NCI-H1048 (cell line): ENCODE data around the gene PPP1R13B.

Experiments
- DNase-seq: peaks from one replicate; lab custom pipeline; 2025; lab: John Stamatoyannopoulos, UW

PPP1R13B gene

GRCh38 chr14:103881268-103882201 lies 34.2 kb upstream of the PPP1R13B start:
- DNase-seq: no peak

GRCh38 chr14:103880348-103881267 lies 33.2 kb upstream of the PPP1R13B start:
- DNase-seq: no peak

GRCh38 chr14:103879570-103880347 lies 32.4 kb upstream of the PPP1R13B start:
- no peak for DNase-seq

GRCh38 chr14:103879118-103879569 lies 31.8 kb upstream of the PPP1R13B start:
- DNase-seq: no peak

- no peak for DNase-seq
These were observed 30.8 kb upstream of the PPP1R13B start for GRCh38 chr14:103878180-103878579.

GRCh38 chr14:103875010-103875409 lies 27.6 kb upstream of the PPP1R13B start:
- no peak for DNase-seq

GRCh38 chr14:103872481-103873113 lies 25.2 kb upstream of the PPP1R13B start:
- DNase-seq: no peak

- no peak for DNase-seq
These were observed 24.5 kb upstream of the PPP1R13B start for GRCh38 chr14:103871596-103872480.

GRCh38 chr14:103870891-103871595 lies 23.7 kb upstream of the PPP1R13B start:
- DNase-seq: no peak

- no peak for DNase-seq
These were observed 22.9 kb upstream of the PPP1R13B start for GRCh38 chr14:103870144-103870876.

- no peak for DNase-seq
These were observed 22.2 kb upstream of the PPP1R13B start for GRCh38 chr14:103869406-103870143.

- no peak for DNase-seq
These were observed 21.0 kb upstream of the PPP1R13B start for GRCh38 chr14:103868242-103868897.

GRCh38 chr14:103867523-103867953 lies 20.2 kb upstream of the PPP1R13B start:
- no peak for DNase-seq

- DNase-seq: no peak
These were observed 19.6 kb upstream of the PPP1R13B start for GRCh38 chr14:103867020-103867419.

GRCh38 chr14:103863245-103863644 lies 15.9 kb upstream of the PPP1R13B start:
- DNase-seq: no peak

GRCh38 chr14:103862393-103862782 lies 15.0 kb upstream of the PPP1R13B start:
- DNase-seq: peak; percentile 6
